Measurements from ENCODE around the gene TEAD1. TPM values are rescaled to one million over a fixed set of nuclear protein-coding genes. Genes with fewer than 3 reads are reported as not detected.

TEAD1 gene
- total RNA-seq, 1 donor from 2014 or later, result 107 TPM

GRCh38 chr11:12695873-12696272 is 21.7 kb downstream of the TEAD1 start:
- no peak for ATAC-seq (ENCODE audit: poor library complexity)
- intact Hi-C loops (cut with DNase I), result no loop called here

GRCh38 chr11:12696911-12697581 is 22.8 kb downstream of the TEAD1 start:
- intact Hi-C loops (cut with DNase I), result no loop called here
- ATAC-seq (ENCODE audit: poor library complexity), result no peak
- DNase-seq, result no peak

More at GRCh38 chr11:12695873-12696272, 21.7 kb downstream of the TEAD1 start:
- DNase-seq, result no peak

- ATAC-seq (ENCODE audit: poor library complexity), result no peak
- intact Hi-C loops (cut with DNase I), result no loop called here
Observed at GRCh38 chr11:12698048-12698447, 23.8 kb downstream of the TEAD1 start.

GRCh38 chr11:12701811-12702592 is 27.8 kb downstream of the TEAD1 start:
- ATAC-seq (ENCODE audit: poor library complexity) (no peak), DNase-seq (no peak)
- intact Hi-C loops (cut with DNase I), result no loop called here

More at GRCh38 chr11:12698048-12698447, 23.8 kb downstream of the TEAD1 start:
- no peak for DNase-seq

GRCh38 chr11:12702999-12703453 is 28.8 kb downstream of the TEAD1 start:
- ATAC-seq (ENCODE audit: poor library complexity), result no peak
- intact Hi-C loops (cut with DNase I), result no loop called here

GRCh38 chr11:12704049-12704448 is 29.8 kb downstream of the TEAD1 start:
- ATAC-seq (ENCODE audit: poor library complexity) (no peak), DNase-seq (no peak)
- intact Hi-C loops (cut with DNase I), result no loop called here

More at GRCh38 chr11:12702999-12703453, 28.8 kb downstream of the TEAD1 start:
- DNase-seq, result no peak

- intact Hi-C loops (cut with DNase I), result no loop called here
- ATAC-seq (ENCODE audit: poor library complexity) (no peak), DNase-seq (no peak)
Observed at GRCh38 chr11:12705874-12706273, 31.7 kb downstream of the TEAD1 start.

- peak; percentile 54 for DNase-seq
- peak; percentile 53 for ATAC-seq (ENCODE audit: poor library complexity)
- intact Hi-C loops (cut with DNase I), result no loop called here
Observed at GRCh38 chr11:12706545-12707499, 32.6 kb downstream of the TEAD1 start.

- ATAC-seq (ENCODE audit: poor library complexity) (no peak), DNase-seq (no peak)
- intact Hi-C loops (cut with DNase I), result no loop called here
Observed at GRCh38 chr11:12707500-12707880, 33.3 kb downstream of the TEAD1 start.

- DNase-seq (no peak), ATAC-seq (ENCODE audit: poor library complexity) (no peak)
- intact Hi-C loops (cut with DNase I), result no loop called here
Observed at GRCh38 chr11:12711496-12711895, 37.3 kb downstream of the TEAD1 start.

GRCh38 chr11:12712132-12712531 is 37.9 kb downstream of the TEAD1 start:
- DNase-seq (no peak), ATAC-seq (ENCODE audit: poor library complexity) (no peak)
- intact Hi-C loops (cut with DNase I), result no loop called here

GRCh38 chr11:12715131-12715530 is 40.9 kb downstream of the TEAD1 start:
- intact Hi-C loops (cut with DNase I), result no loop called here
- DNase-seq, result no peak
- ATAC-seq (ENCODE audit: poor library complexity), result no peak

- DNase-seq, result peak; percentile 42
- intact Hi-C loops (cut with DNase I), result no loop called here
- ATAC-seq (ENCODE audit: poor library complexity), result no peak
Observed at GRCh38 chr11:12715941-12716340, 41.7 kb downstream of the TEAD1 start.

- no peak for ATAC-seq (ENCODE audit: poor library complexity)
- intact Hi-C loops (cut with DNase I), result no loop called here
- DNase-seq, result no peak
Observed at GRCh38 chr11:12716816-12717215, 42.6 kb downstream of the TEAD1 start.

- ATAC-seq (ENCODE audit: poor library complexity), result no peak
- no peak for DNase-seq
- intact Hi-C loops (cut with DNase I), result no loop called here
Observed at GRCh38 chr11:12717851-12718291, 43.6 kb downstream of the TEAD1 start.

GRCh38 chr11:12719221-12719620 is 45.0 kb downstream of the TEAD1 start:
- ATAC-seq (ENCODE audit: poor library complexity), result no peak
- intact Hi-C loops (cut with DNase I), result no loop called here

GRCh38 chr11:12721816-12722604 is 47.8 kb downstream of the TEAD1 start:
- no peak for ATAC-seq (ENCODE audit: poor library complexity)
- intact Hi-C loops (cut with DNase I), result no loop called here
- no peak for DNase-seq

More at GRCh38 chr11:12719221-12719620, 45.0 kb downstream of the TEAD1 start:
- no peak for DNase-seq

All from Right ventricle myocardium superior (tissue), 1 donor.